ENCODE measurements around the gene MPHOSPH10. TPM values are rescaled to one million over a fixed set of nuclear protein-coding genes. Genes with fewer than 3 reads are reported as not detected.
"Not testable (repeated sequence)": the region's sequence is repeated elsewhere in the genome, so short reads cannot be mapped to it uniquely, and the experiment has no call there.

The MPHOSPH10 gene
- total RNA-seq, 1 donor from 2014 or later, result 61.4 TPM

DNA sequence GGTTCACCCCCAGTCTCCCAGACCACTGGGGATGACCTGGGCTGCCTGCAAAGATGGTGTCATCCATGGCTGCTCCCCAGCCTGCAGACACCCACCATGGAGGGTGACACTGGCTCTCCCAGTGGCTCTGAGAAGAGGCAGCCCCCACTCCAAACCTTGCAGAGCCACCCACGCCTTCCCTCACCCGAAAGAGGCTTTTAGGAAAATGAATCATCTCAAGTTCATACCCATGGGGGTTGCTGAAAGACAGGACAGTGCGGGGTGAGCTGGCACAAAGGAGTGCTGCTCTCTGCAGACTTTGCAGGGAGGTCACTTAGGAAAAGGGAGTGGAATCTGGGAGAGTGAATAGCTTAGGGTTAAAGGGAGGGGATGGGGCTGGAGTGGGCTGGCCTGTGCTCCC is 36.4 kb downstream of the MPHOSPH10 start:
- Mint-ChIP-seq H3K27me3 (ENCODE audit: unreplicated experiment) (peaks cover 3% of the 10 kb centered on the region), H3K36me3 (ENCODE audit: unreplicated experiment) (no peaks in the 10 kb centered on the region), H3K4me3 (ENCODE audit: unreplicated experiment) (no peak overlapping the region), H3K4me1 (ENCODE audit: low read depth, unreplicated experiment) (peaks cover 22% of the 10 kb centered on the region), H3K27ac (ENCODE audit: unreplicated experiment) (no peak overlapping the region), H3K9me3 (ENCODE audit: unreplicated experiment) (peaks cover 1% of the 10 kb centered on the region)
- DNase-seq, result no peak
- TF ChIP-seq, protein P1, sequence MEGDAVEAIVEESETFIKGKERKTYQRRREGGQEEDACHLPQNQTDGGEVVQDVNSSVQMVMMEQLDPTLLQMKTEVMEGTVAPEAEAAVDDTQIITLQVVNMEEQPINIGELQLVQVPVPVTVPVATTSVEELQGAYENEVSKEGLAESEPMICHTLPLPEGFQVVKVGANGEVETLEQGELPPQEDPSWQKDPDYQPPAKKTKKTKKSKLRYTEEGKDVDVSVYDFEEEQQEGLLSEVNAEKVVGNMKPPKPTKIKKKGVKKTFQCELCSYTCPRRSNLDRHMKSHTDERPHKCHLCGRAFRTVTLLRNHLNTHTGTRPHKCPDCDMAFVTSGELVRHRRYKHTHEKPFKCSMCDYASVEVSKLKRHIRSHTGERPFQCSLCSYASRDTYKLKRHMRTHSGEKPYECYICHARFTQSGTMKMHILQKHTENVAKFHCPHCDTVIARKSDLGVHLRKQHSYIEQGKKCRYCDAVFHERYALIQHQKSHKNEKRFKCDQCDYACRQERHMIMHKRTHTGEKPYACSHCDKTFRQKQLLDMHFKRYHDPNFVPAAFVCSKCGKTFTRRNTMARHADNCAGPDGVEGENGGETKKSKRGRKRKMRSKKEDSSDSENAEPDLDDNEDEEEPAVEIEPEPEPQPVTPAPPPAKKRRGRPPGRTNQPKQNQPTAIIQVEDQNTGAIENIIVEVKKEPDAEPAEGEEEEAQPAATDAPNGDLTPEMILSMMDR (IDR thresholded peaks at IDR 0.05; ENCODE audit: partially characterized antibody, unreplicated experiment), result no peak

DNA sequence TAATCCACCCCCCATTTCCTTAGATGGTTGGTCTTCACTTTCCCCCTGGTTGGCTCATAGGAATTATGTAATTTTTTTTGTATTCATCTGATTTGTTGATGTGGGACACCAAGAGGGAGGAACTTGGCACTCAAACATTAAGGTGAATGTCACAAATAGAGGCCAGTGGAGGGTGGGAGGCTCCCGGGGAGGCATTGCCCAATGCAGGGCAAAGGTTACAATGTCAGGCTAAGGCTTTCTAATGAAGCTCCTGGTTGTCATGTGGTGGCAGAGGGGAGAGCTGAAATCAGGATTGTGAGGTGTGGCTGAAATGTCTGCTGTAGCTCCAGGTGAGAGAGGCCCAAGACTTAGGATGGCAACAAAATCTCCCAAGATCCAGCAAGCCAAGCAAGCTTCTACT is 42.7 kb downstream of the MPHOSPH10 start:
- DNase-seq, result no peak
- peak overlapping the region; percentile 25 for H3K4me3 Mint-ChIP-seq (ENCODE audit: unreplicated experiment)
- no peaks in the 10 kb centered on the region for H3K36me3 Mint-ChIP-seq (ENCODE audit: unreplicated experiment)
- TF ChIP-seq, protein P1 (IDR thresholded peaks at IDR 0.05; ENCODE audit: partially characterized antibody, unreplicated experiment), result no peak
- H3K27me3 Mint-ChIP-seq (ENCODE audit: unreplicated experiment), result peaks cover 5% of the 10 kb centered on the region
- H3K27ac Mint-ChIP-seq (ENCODE audit: unreplicated experiment), result no peak overlapping the region
- peaks cover 2% of the 10 kb centered on the region for H3K9me3 Mint-ChIP-seq (ENCODE audit: unreplicated experiment)
- H3K4me1 Mint-ChIP-seq (ENCODE audit: low read depth, unreplicated experiment), result peaks cover 36% of the 10 kb centered on the region

GRCh38 chr2:71174207-71174606 is 43.8 kb downstream of the MPHOSPH10 start:
- H3K27ac Mint-ChIP-seq (ENCODE audit: unreplicated experiment), result peak overlapping the region; percentile 91
- H3K27me3 Mint-ChIP-seq (ENCODE audit: unreplicated experiment), result peaks cover 5% of the 10 kb centered on the region
- H3K9me3 Mint-ChIP-seq (ENCODE audit: unreplicated experiment), result peaks cover 2% of the 10 kb centered on the region
- H3K4me3 Mint-ChIP-seq (ENCODE audit: unreplicated experiment), result no peak overlapping the region
- peaks cover 43% of the 10 kb centered on the region for H3K4me1 Mint-ChIP-seq (ENCODE audit: low read depth, unreplicated experiment)
- TF ChIP-seq, protein P1 (IDR thresholded peaks at IDR 0.05; ENCODE audit: partially characterized antibody, unreplicated experiment), result no peak
- DNase-seq, result no peak
- no peaks in the 10 kb centered on the region for H3K36me3 Mint-ChIP-seq (ENCODE audit: unreplicated experiment)

DNA sequence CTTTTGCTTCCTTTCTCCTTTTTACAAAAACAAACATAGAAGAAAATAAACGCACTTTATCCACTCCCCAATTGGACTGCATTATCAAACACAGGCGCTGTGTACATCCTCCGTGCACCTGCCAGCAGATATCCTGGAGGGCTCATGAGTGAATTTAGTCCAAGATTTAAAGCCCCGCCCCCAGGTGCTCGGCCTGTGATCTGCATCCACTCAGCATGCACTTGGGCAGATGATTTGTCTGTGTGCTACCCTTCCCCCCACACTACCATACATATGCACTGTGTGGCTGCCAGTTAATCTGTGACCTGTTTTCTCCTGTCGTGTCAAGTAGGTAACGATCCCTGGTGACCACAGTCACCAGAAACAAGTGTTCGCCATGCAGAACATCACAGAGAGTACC is 48.4 kb downstream of the MPHOSPH10 start:
- not testable (repeated sequence) for H3K27me3 Mint-ChIP-seq (ENCODE audit: unreplicated experiment); DNase-seq; H3K27ac Mint-ChIP-seq (ENCODE audit: unreplicated experiment); H3K36me3 Mint-ChIP-seq (ENCODE audit: unreplicated experiment); H3K9me3 Mint-ChIP-seq (ENCODE audit: unreplicated experiment); H3K4me3 Mint-ChIP-seq (ENCODE audit: unreplicated experiment)
- peaks cover 49% of the 10 kb centered on the region for H3K4me1 Mint-ChIP-seq (ENCODE audit: low read depth, unreplicated experiment)

GRCh38 chr2:71181316-71181715 is 50.9 kb downstream of the MPHOSPH10 start:
- Mint-ChIP-seq H3K27me3 (ENCODE audit: unreplicated experiment) (peaks cover under 1% of the 10 kb centered on the region), H3K4me1 (ENCODE audit: low read depth, unreplicated experiment) (peaks cover 41% of the 10 kb centered on the region), H3K4me3 (ENCODE audit: unreplicated experiment) (no peak overlapping the region), H3K27ac (ENCODE audit: unreplicated experiment) (no peak overlapping the region), H3K9me3 (ENCODE audit: unreplicated experiment) (peaks cover 2% of the 10 kb centered on the region), H3K36me3 (ENCODE audit: unreplicated experiment) (no peaks in the 10 kb centered on the region)
- DNase-seq, result no peak
- TF ChIP-seq, protein P1 (IDR thresholded peaks at IDR 0.05; ENCODE audit: partially characterized antibody, unreplicated experiment), result no peak

- not testable (repeated sequence) for H3K27me3 Mint-ChIP-seq (ENCODE audit: unreplicated experiment); H3K36me3 Mint-ChIP-seq (ENCODE audit: unreplicated experiment); H3K9me3 Mint-ChIP-seq (ENCODE audit: unreplicated experiment); DNase-seq
- peaks cover 22% of the 10 kb centered on the region for H3K4me1 Mint-ChIP-seq (ENCODE audit: low read depth, unreplicated experiment)
- H3K27ac Mint-ChIP-seq (ENCODE audit: unreplicated experiment), result peak overlapping the region; percentile 23
- peak overlapping the region; percentile 11 for H3K4me3 Mint-ChIP-seq (ENCODE audit: unreplicated experiment)
Observed at GRCh38 chr2:71183306-71184115, 53.1 kb downstream of the MPHOSPH10 start.

All from glutamatergic neuron (in vitro differentiated cells).